SK-N-MC (cell line): ENCODE data around the gene CCDC154.

Experiments used
- EZH2 ChIP-seq: fragments of 200-600 bp; sonication (generic); IDR thresholded peaks from one replicate; pipeline ENCODE4 v1.6.1; 2017; ENCODE audit warnings: antibody characterized with exemption
- POLR2AphosphoS5 ChIP-seq: IDR thresholded peaks from 2 replicates; pipeline ENCODE4 v1.6.1; 2012; ENCODE audit warnings: mild to moderate bottlenecking, low read depth, low read length, borderline replicate concordance

- TF ChIP-seq POLR2AphosphoS5 (no peak), EZH2 (no peak)
Observed at GRCh38 chr16:1459967-1460366, 15.6 kb upstream of the CCDC154 start.
